T-cell (primary cell): ENCODE measurements around the gene CUL5. TPM values are rescaled to one million over a fixed set of nuclear protein-coding genes. Genes with fewer than 3 reads are reported as not detected.
"Not testable (repeated sequence)": the region's sequence is repeated elsewhere in the genome, so short reads cannot be mapped to it uniquely, and the experiment has no call there.

ENCODE experiments used
- ATAC-seq, 4 experiments: fragments of 200-7000 bp in 3 of 4; fragments of 150-1000 bp in 1 of 4; cut with Tn5 transposase; replicated peaks in 1 of 4; 1 replicate in 3 of 4; 2 replicates in 1 of 4; pipeline ENCODE4 v1.10.0; 2021; ENCODE audit warnings: moderate library complexity in 3 of 4, mild to moderate bottlenecking in 2 of 4, moderate number of reproducible peaks in 1 of 4
- CTCF ChIA-PET, 2 donors: fragments of 300-600 bp; sonication (Branson Sonifier 250); formaldehyde crosslinking; loops; one replicate each; lab custom pipeline; 2022; ENCODE audit warnings: antibody characterized with exemption in 2 of 2; lab: Charles Lee
- POLR2A ChIA-PET, 2 donors: fragments of 300-600 bp; sonication (Branson Sonifier 250); formaldehyde crosslinking; loops; one replicate each; lab custom pipeline; 2022; ENCODE audit warnings: antibody characterized with exemption in 2 of 2; lab: Charles Lee
- DNase-seq, 35 experiments: peaks; one replicate each; pipeline versions ENCODE4 v3.0.0 to v3.0.0-alpha.2; 2013 to 2023
- H3K27ac ChIP-seq: one replicate; pipeline ENCODE4 v1.5.1; 2013; ENCODE audit warnings: low read length
- H3K27me3 ChIP-seq, 2 experiments: replicated peaks in 1 of 2; 1 replicate in 1 of 2; 2 replicates in 1 of 2; pipeline versions ENCODE4 v1.6.1 to v1.7.0; 2013; ENCODE audit warnings: low read length in 1 of 2, mixed read lengths in 1 of 2; ENCODE audit not compliant: control insufficient read depth in 2 of 2, insufficient read depth in 2 of 2; ENCODE audit errors: extremely low read depth in 1 of 2
- H3K36me3 ChIP-seq, 2 donors: 1 replicate in 1 of 2; 2 replicates in 1 of 2; pipeline versions ENCODE4 v1.6.1 to v1.7.0; 2013; ENCODE audit warnings: low read length in 1 of 2; ENCODE audit not compliant: control insufficient read depth in 2 of 2, insufficient read depth in 1 of 2; ENCODE audit errors: extremely low read depth in 1 of 2
- H3K4me1 ChIP-seq, 2 experiments: 1 replicate in 1 of 2; 2 replicates in 1 of 2; pipeline versions ENCODE4 v1.6.1 to v1.7.0; 2013; ENCODE audit warnings: low read length in 2 of 2, mixed read lengths in 1 of 2; ENCODE audit not compliant: insufficient read depth in 2 of 2, control insufficient read depth in 1 of 2; ENCODE audit errors: extremely low read depth in 1 of 2
- H3K4me3 ChIP-seq, 2 donors: 1 replicate in 1 of 2; 2 replicates in 1 of 2; pipeline versions ENCODE4 v1.5.1 to v1.7.0; 2013; ENCODE audit warnings: mild to moderate bottlenecking in 2 of 2, low read length in 1 of 2, moderate library complexity in 1 of 2; ENCODE audit not compliant: control insufficient read depth in 1 of 2; ENCODE audit errors: extremely low read depth in 1 of 2
- H3K9me3 ChIP-seq: 2 replicates; pipeline ENCODE4 v1.7.0; 2013
- H3K27ac Mint-ChIP-seq, 2 donors: one replicate each; pipeline ENCODE4 v1.8.0; 2020 to 2021; ENCODE audit warnings: mild to moderate bottlenecking in 2 of 2, mixed read lengths in 2 of 2
- H3K27me3 Mint-ChIP-seq, 2 donors: one replicate each; pipeline ENCODE4 v1.8.0; 2021 to 2022; ENCODE audit warnings: mixed read lengths in 2 of 2
- H3K36me3 Mint-ChIP-seq: one replicate; pipeline ENCODE4 v1.8.0; 2021; ENCODE audit warnings: mixed read lengths
- H3K4me1 Mint-ChIP-seq, 3 donors: one replicate each; pipeline ENCODE4 v1.8.0; 2020 to 2022; ENCODE audit warnings: mixed read lengths in 3 of 3, mild to moderate bottlenecking in 1 of 3
- H3K4me3 Mint-ChIP-seq, 3 donors: one replicate each; pipeline ENCODE4 v1.8.0; 2020 to 2022; ENCODE audit warnings: mild to moderate bottlenecking in 3 of 3, mixed read lengths in 3 of 3, moderate library complexity in 3 of 3
- H3K9me3 Mint-ChIP-seq, 3 donors: one replicate each; pipeline ENCODE4 v1.8.0; 2020 to 2022; ENCODE audit warnings: mixed read lengths in 3 of 3
- WGBS: methylation state at CpG from one replicate; pipeline ENCODE4 v1.1.5; 2013; ENCODE audit warnings: missing lambda C conversion rate; ENCODE audit not compliant: insufficient coverage; 5-methylcytosine and 5-hydroxymethylcytosine counted together
- total RNA-seq, 35 experiments: library from RNA in 6 of 35; stranded (reverse) in 6 of 35; fragments of 120-200 nt in 1 of 35; gene quantifications; one replicate each; pipeline versions ENCODE4 v1.2.1 to v1.2.4 and lab custom pipeline; 2013 to 2026

CUL5 gene
- total RNA-seq, 5 donors from 2014 or later (not counting 1 experiment from before 2014, with no cell fraction given), result 36.2 to 50.6 (median 42.7) TPM

DNA sequence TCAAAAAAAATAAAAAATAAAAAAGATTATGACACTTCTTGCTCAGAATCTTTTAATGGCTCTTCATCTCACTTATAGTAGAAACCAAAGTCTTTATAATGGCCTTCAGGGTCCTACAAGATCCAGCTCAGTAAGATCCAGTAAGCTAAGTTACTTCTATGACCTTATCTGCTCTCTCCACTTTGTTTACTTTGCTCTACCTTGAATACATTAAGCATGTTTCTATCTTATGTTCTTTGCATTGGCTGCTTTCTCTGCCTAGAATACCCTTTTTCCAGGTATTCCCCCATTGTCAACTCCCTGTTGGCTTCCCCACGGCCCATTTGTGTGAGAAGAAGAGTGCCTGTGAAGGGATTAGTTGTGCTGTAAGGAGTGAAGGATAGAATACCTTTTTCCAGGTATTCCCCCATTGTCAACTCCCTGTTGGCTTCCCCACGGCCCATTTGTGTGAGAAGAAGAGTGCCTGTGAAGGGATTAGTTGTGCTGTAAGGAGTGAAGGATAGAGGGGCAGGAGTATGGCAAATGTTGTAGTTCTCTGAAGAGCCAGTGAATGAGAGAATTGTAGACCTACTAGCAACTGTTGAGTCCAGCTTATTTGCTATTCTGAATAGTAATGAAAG, 20.2 kb downstream of the CUL5 start:
- not testable (repeated sequence) for H3K27me3 Mint-ChIP-seq, DNase-seq, H3K4me3 ChIP-seq, H3K27ac ChIP-seq, H3K4me1 ChIP-seq, H3K9me3 ChIP-seq, H3K27me3 ChIP-seq, H3K4me3 Mint-ChIP-seq, H3K9me3 Mint-ChIP-seq, H3K36me3 ChIP-seq, ATAC-seq
- Mint-ChIP-seq H3K27ac (peak overlapping the region in 1 of 2 donors; percentile 66), H3K36me3 (peaks cover 43% of the 10 kb centered on the region), H3K4me1 (peaks cover 52 to 55% (median 53%) of the 10 kb centered on the region in 3 donors)
- CTCF ChIA-PET, result interaction anchor here in 1 of 2 donors (0.5 kb wide), 1 partner anchor 24 kb away, joined by 3 read pairs; no protein-coding TSS in a partner anchor
- POLR2A ChIA-PET, result interaction anchor here in 1 of 2 donors (0.5 kb wide), 1 partner anchor 17 kb away, joined by 4 read pairs; no protein-coding TSS in a partner anchor
- no CpG with 5 or more reads among the region's 2 CpGs for WGBS

GRCh38 chr11:108031604-108032003, 22.9 kb downstream of the CUL5 start:
- H3K36me3 Mint-ChIP-seq, result peaks cover 52% of the 10 kb centered on the region
- H3K27me3 ChIP-seq, H3K4me1 ChIP-seq, H3K27ac Mint-ChIP-seq, H3K4me3 Mint-ChIP-seq, POLR2A ChIA-PET, H3K27ac ChIP-seq, H3K9me3 ChIP-seq, H3K9me3 Mint-ChIP-seq, ATAC-seq, H3K27me3 Mint-ChIP-seq, DNase-seq, H3K4me3 ChIP-seq: not testable (repeated sequence)
- peaks cover 28 to 32% (median 29%) of the 10 kb centered on the region in 3 donors for H3K4me1 Mint-ChIP-seq
- peaks cover 4 to 31% of the 10 kb centered on the region in 2 donors for H3K36me3 ChIP-seq
- WGBS, result no CpG with 5 or more reads among the region's 2 CpGs
- CTCF ChIA-PET, result interaction anchor here in 1 of 2 donors (0.6 kb wide), 1 partner anchor 245 kb away, joined by 3 read pairs; no protein-coding TSS in a partner anchor

DNA sequence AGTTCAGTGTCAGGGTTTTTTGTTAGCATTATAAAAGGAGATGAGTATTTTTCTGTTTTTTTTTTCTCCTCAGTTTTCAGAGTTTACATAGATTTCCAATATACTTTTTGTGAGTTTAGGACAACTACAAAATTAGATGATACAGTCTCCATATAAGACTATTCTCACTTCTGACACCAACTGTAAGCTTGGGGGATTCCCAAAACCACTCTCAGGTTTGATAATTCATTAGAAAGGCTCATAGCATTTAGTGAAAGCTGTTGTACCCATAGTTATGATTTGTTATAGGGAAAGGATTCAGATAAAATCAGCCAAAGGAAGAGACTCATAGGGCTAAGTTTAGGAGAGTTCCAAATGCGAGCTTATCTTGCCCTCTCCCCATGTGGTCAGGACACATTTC, 24.1 kb downstream of the CUL5 start:
- ATAC-seq (no peak), DNase-seq (no peak)
- Histone ChIP-seq H3K27ac (no peak overlapping the region), H3K27me3 (no peaks in the 10 kb centered on the region), H3K4me1 (no peaks in the 10 kb centered on the region), H3K9me3 (no peaks in the 10 kb centered on the region), H3K4me3 (no peak overlapping the region), H3K36me3 (peaks cover 4 to 34% of the 10 kb centered on the region in 2 donors)
- Mint-ChIP-seq H3K4me3 (no peak overlapping the region), H3K36me3 (peaks cover 60% of the 10 kb centered on the region), H3K27ac (peak overlapping the region; percentile 3 to 34), H3K4me1 (peaks cover 24 to 30% (median 29%) of the 10 kb centered on the region in 3 donors), H3K27me3 (no peaks in the 10 kb centered on the region), H3K9me3 (peaks cover 0 to 4% (median 0%) of the 10 kb centered on the region in 3 donors)
- ChIA-PET CTCF (interaction anchor here (0.5 to 0.7 kb wide), 2 partner anchors 74 to 223 kb away, joined by 3 to 6 read pairs; no protein-coding TSS in a partner anchor), POLR2A (interaction anchor here in 1 of 2 donors (0.7 kb wide), 1 partner anchor 598 kb away, joined by 4 read pairs; no protein-coding TSS in a partner anchor)
- 80% methylated on average over 1 of the region's 1 CpG for WGBS

GRCh38 chr11:108034034-108034433, 25.3 kb downstream of the CUL5 start:
- Mint-ChIP-seq H3K36me3 (peaks cover 62% of the 10 kb centered on the region), H3K4me1 (peaks cover 11 to 21% (median 19%) of the 10 kb centered on the region in 3 donors), H3K9me3 (peaks cover 0 to 4% (median 0%) of the 10 kb centered on the region in 3 donors), H3K27me3 (no peaks in the 10 kb centered on the region), H3K27ac (no peak overlapping the region), H3K4me3 (no peak overlapping the region)
- H3K4me1 ChIP-seq, result no peaks in the 10 kb centered on the region
- CTCF ChIA-PET, result no interaction called here
- no peaks in the 10 kb centered on the region for H3K9me3 ChIP-seq
- ATAC-seq (no peak), DNase-seq (no peak)
- peaks cover 4 to 37% of the 10 kb centered on the region in 2 donors for H3K36me3 ChIP-seq
- POLR2A ChIA-PET, result no interaction called here
- no CpG with 5 or more reads among the region's 1 CpG for WGBS
- H3K4me3 ChIP-seq, result no peak overlapping the region
- no peak overlapping the region for H3K27ac ChIP-seq
- H3K27me3 ChIP-seq, result no peaks in the 10 kb centered on the region

GRCh38 chr11:108034952-108035351, 26.3 kb downstream of the CUL5 start:
- Histone ChIP-seq H3K27ac (no peak overlapping the region), H3K27me3 (no peaks in the 10 kb centered on the region), H3K36me3 (peaks cover 4 to 40% of the 10 kb centered on the region in 2 donors), H3K4me3 (no peak overlapping the region), H3K4me1 (no peaks in the 10 kb centered on the region), H3K9me3 (no peaks in the 10 kb centered on the region)
- POLR2A ChIA-PET, result no interaction called here
- peaks cover 0 to 4% (median 0%) of the 10 kb centered on the region in 3 donors for H3K9me3 Mint-ChIP-seq
- CTCF ChIA-PET, result interaction anchor here in 1 of 2 donors (0.7 kb wide), 1 partner anchor 13 kb away, joined by 3 read pairs; no protein-coding TSS in a partner anchor
- H3K27ac Mint-ChIP-seq, result no peak overlapping the region
- WGBS, result no CpG with 5 or more reads among the region's 1 CpG
- peaks cover 8 to 20% (median 17%) of the 10 kb centered on the region in 3 donors for H3K4me1 Mint-ChIP-seq
- no peaks in the 10 kb centered on the region for H3K27me3 Mint-ChIP-seq
- DNase-seq, result no peak
- H3K4me3 Mint-ChIP-seq, result no peak overlapping the region
- peaks cover 64% of the 10 kb centered on the region for H3K36me3 Mint-ChIP-seq
- ATAC-seq, result no peak

- H3K36me3 ChIP-seq, result peaks cover 4 to 44% of the 10 kb centered on the region in 2 donors
- H3K4me1 ChIP-seq, result no peaks in the 10 kb centered on the region
- H3K27me3 ChIP-seq, result no peaks in the 10 kb centered on the region
- no peak for DNase-seq
- ChIA-PET POLR2A (no interaction called here), CTCF (no interaction called here)
- 98% methylated on average over 4 of the region's 4 CpGs for WGBS
- no peaks in the 10 kb centered on the region for H3K27me3 Mint-ChIP-seq
- H3K36me3 Mint-ChIP-seq, result peaks cover 58% of the 10 kb centered on the region
- no peaks in the 10 kb centered on the region for H3K9me3 ChIP-seq
- no peak overlapping the region for H3K4me3 ChIP-seq
- peak overlapping the region in 1 of 2 donors; percentile 16 for H3K27ac Mint-ChIP-seq
- no peak overlapping the region for H3K27ac ChIP-seq
- H3K9me3 Mint-ChIP-seq, result peaks cover 0 to 4% (median 0%) of the 10 kb centered on the region in 3 donors
- H3K4me1 Mint-ChIP-seq, result peaks cover 8 to 20% (median 17%) of the 10 kb centered on the region in 3 donors
- no peak overlapping the region for H3K4me3 Mint-ChIP-seq
- no peak for ATAC-seq
Measured at GRCh38 chr11:108035690-108036089, 27.0 kb downstream of the CUL5 start.
